HG03342 (cell line): ENCODE results near the gene DOCK7.
"Not testable (repeated sequence)": the region's sequence is repeated elsewhere in the genome, so short reads cannot be mapped to it uniquely, and the experiment has no call there.

Experiments
- ATAC-seq: cut with Tn5 transposase; IDR thresholded peaks from one replicate; pipeline ENCODE4 v1.9.1; 2021; ENCODE audit warnings: mild to moderate bottlenecking, moderate library complexity; ENCODE audit not compliant: unreplicated experiment

DOCK7 gene

GRCh38 chr1:62687903-62688686, at the start of gene DOCK7:
Gene DOCK7, minus strand, starts transcription at chr1:62688386. Its CDS starts 122 bp downstream, at chr1:62688264.
- ATAC-seq = peak; percentile 67

- ATAC-seq = no peak
Observed at GRCh38 chr1:62735491-62736171, 47.4 kb upstream of the DOCK7 start.

GRCh38 chr1:62732331-62732730, 44.1 kb upstream of the DOCK7 start:
- no peak for ATAC-seq

GRCh38 chr1:62728963-62729362, 40.8 kb upstream of the DOCK7 start:
- no peak for ATAC-seq

- no peak for ATAC-seq
Observed at GRCh38 chr1:62727656-62728407, 39.6 kb upstream of the DOCK7 start.

GRCh38 chr1:62726011-62726442, 37.8 kb upstream of the DOCK7 start:
- no peak for ATAC-seq

- ATAC-seq = no peak
Observed at GRCh38 chr1:62725255-62725654, 37.1 kb upstream of the DOCK7 start.

- ATAC-seq = no peak
Observed at GRCh38 chr1:62724430-62724829, 36.2 kb upstream of the DOCK7 start.

- ATAC-seq = no peak
Observed at GRCh38 chr1:62723883-62724282, 35.7 kb upstream of the DOCK7 start.

- ATAC-seq = peak; percentile 71
Observed at GRCh38 chr1:62722796-62723195, 34.6 kb upstream of the DOCK7 start.

GRCh38 chr1:62720946-62721554, 32.9 kb upstream of the DOCK7 start:
- no peak for ATAC-seq

GRCh38 chr1:62718400-62718799, 30.2 kb upstream of the DOCK7 start:
- ATAC-seq = not testable (repeated sequence)

GRCh38 chr1:62717483-62717882, 29.3 kb upstream of the DOCK7 start:
- ATAC-seq = no peak

GRCh38 chr1:62716397-62716796, 28.2 kb upstream of the DOCK7 start:
- ATAC-seq = no peak

- ATAC-seq = no peak
Observed at GRCh38 chr1:62712336-62713243, 24.4 kb upstream of the DOCK7 start.

GRCh38 chr1:62707744-62708120, 19.5 kb upstream of the DOCK7 start:
- ATAC-seq = no peak

- no peak for ATAC-seq
Observed at GRCh38 chr1:62706985-62707743, 19.0 kb upstream of the DOCK7 start.

GRCh38 chr1:62698161-62698560, 10.0 kb upstream of the DOCK7 start:
- ATAC-seq = not testable (repeated sequence)

GRCh38 chr1:62694479-62694878, 6.3 kb upstream of the DOCK7 start:
- not testable (repeated sequence) for ATAC-seq
